Sigmoid colon (tissue), 4 donors: Measurements from ENCODE around the gene PDE7B.

ENCODE experiments used
- CTCF ChIP-seq, 4 experiments: fragments of 450-650 bp in 3 of 4; fragments of 200-600 bp in 1 of 4; IDR thresholded peaks; one replicate each; pipeline ENCODE4 v1.5.1; 2016 to 2019; ENCODE audit warnings: antibody characterized with exemption in 4 of 4, mild to moderate bottlenecking in 3 of 4, moderate library complexity in 2 of 4
- EP300 ChIP-seq, 4 donors: sonication (generic); formaldehyde crosslinking; IDR thresholded peaks; one replicate each; pipeline ENCODE4 v1.6.1; 2017; ENCODE audit warnings: antibody characterized with exemption in 4 of 4
- POLR2A ChIP-seq, 2 donors: fragments of 450-650 bp; IDR thresholded peaks; one replicate each; pipeline ENCODE4 v1.6.1; 2016; ENCODE audit warnings: antibody characterized with exemption in 2 of 2, mild to moderate bottlenecking in 2 of 2, moderate library complexity in 2 of 2

- TF ChIP-seq POLR2A (IDR thresholded peaks at IDR 0.05) (no peak), CTCF (IDR thresholded peaks at IDR 0.05) (no peak), EP300 (IDR thresholded peaks at IDR 0.05) (no peak)
Observed at GRCh38 chr6:136059308-136059707, 207.8 kb downstream of the PDE7B start.
